HG03025 (cell line): Measurements from ENCODE around the gene BAHCC1.

Source experiments
- ATAC-seq: cut with Tn5 transposase; IDR thresholded peaks from one replicate; pipeline ENCODE4 v1.9.1; 2021; ENCODE audit warnings: mild to moderate bottlenecking, moderate library complexity; ENCODE audit not compliant: unreplicated experiment, low FRiP score

BAHCC1 gene

DNA sequence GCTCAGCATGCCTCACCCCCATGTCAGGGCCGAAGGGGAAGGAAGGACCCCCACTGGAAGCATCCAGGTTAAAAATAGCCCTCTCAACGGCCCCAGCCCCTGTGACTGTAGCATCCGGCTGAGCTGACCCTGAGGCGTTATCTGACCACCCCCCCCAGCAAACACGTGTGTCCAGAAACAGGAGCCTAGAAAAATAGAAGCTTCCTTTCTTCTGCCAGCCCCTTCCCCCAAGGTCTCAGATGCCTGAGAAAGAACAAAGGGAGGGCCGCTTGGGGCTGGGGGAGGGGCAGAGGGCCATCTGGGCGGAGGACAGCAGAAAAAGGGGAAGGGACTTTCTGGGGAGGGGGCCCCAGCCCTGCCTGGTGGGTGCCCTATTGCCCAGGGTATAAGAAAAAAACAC is 61.5 kb downstream of the BAHCC1 start:
- no peak for ATAC-seq

DNA sequence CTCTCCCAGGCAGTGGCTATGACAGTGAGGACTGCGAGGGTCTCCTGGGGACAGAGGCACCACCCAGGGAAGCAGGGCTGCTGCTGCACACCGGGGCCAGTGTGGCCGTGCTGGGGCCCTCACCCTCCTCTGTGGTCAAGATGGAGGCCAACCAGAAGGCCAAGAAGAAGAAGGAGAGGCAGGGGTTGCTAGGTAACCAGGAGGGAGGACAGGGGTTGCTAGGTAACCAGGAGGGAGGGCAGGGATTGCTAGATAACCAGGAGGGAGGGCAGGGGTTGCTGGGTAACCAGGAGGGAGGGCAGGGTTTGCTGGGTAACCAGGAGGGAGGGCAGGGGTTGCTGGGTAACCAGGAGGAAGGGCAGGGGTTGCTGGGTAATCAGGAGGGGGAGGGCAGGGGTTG is 62.1 kb downstream of the BAHCC1 start:
- no peak for ATAC-seq

DNA sequence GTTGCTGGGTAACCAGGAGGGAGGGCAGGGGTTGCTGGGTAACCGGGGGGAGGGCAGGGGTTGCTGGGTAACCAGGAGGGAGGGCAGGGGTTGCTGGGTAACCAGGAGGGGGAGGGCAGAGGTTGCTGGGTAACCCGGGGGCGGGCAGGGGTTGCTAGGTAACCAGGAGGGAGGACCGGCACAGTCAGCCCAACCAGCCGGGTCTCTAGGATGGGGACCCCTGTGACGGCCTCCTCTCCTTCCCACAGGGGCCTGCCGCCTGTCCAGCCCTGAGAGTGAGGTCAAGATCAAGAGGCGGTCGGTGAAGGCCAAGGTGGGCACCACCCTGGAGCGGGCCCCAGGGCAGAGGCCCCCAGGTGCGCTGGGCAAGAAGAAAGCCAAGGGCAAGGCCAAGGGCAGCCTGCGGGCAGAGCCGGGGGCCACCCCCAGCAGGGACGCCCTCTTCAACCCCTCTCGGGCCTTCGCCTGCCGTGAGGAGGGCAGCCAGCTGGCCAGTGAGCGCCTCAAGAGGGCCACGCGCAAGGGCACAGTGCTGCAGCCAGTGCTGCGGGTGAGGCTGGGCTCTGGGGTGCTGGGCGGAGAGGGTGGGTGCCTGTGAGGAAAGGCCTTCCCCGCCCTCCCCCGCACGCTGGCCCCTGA is 62.8 kb downstream of the BAHCC1 start:
- no peak for ATAC-seq

DNA sequence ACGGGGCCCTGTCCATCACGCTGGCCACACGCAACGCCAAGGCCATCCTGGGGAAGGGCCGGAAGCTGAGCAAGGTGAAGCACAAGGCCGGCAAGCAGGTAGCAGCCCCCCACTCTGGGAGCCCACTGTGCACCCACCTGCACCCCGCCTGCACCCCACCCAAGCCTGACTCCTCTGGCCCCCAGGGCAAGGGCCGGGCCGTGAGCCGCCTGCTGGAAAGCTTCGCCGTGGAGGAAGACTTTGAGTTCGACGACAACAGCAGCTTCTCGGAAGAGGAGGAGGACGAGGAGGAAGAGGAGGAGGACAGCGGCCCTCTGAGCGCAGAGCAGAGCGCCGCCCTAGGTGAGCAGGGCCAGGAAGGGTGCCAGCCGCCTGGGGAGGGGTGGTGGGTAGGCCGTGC is 63.4 kb downstream of the BAHCC1 start:
- ATAC-seq = no peak

DNA sequence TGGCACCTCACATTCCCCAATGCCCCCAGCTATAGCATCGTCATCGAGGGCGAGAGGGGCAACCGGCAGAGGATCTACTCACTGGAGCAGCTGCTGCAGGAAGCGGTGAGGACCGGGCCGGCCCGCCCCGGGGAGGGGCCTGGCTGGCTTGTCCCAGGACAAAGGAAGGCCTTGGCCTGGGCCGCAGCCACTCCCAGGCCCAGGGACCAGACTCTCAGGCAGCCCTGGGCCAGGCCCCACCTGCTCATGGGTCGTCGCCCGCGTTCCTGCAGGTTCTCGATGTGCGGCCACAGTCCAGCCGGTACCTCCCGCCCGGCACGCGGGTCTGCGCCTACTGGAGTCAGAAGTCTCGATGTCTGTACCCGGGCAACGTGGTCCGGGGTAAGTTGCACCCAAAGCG is 64.0 kb downstream of the BAHCC1 start:
- ATAC-seq = no peak

DNA sequence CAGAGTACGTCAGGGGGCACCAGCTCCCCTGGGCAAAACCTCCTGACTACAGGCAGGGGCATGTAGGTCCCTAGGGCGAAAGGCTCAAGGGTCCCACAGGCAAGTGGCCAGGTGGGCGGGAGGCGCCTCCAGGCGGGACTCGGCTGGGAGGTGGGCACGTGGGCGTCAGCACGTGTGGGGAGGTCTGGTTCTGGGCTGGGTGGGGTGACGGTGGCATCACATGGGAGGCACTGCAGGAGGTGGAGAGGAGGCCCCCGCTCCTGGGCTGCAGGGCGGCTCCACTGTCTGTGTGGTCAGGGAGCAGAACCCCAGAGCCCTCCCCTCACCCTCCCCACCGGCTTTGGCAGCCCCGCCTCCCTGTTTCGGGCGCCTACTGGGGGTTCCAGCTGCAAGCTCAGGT is 64.6 kb downstream of the BAHCC1 start:
- ATAC-seq = no peak

DNA sequence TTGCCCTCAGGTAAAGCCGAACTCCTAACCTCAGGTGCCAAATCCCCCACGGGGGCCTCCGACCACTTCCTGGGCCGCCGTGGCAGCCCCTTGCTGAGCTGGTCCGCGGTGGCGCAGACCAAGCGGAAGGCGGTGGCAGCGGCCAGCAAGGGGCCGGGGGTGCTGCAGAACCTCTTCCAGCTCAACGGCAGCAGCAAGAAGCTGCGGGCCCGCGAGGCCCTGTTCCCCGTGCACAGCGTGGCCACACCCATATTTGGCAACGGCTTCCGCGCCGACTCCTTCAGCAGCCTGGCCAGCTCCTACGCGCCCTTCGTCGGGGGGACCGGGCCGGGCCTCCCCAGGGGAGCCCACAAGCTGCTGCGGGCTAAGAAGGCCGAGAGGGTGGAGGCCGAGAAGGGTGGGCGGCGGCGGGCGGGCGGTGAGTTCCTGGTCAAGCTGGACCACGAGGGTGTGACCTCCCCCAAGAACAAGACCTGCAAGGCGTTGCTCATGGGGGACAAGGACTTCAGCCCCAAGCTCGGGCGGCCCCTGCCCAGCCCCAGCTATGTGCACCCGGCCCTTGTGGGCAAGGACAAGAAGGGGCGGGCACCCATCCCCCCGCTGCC is 65.7 kb downstream of the BAHCC1 start:
- ATAC-seq = no peak

DNA sequence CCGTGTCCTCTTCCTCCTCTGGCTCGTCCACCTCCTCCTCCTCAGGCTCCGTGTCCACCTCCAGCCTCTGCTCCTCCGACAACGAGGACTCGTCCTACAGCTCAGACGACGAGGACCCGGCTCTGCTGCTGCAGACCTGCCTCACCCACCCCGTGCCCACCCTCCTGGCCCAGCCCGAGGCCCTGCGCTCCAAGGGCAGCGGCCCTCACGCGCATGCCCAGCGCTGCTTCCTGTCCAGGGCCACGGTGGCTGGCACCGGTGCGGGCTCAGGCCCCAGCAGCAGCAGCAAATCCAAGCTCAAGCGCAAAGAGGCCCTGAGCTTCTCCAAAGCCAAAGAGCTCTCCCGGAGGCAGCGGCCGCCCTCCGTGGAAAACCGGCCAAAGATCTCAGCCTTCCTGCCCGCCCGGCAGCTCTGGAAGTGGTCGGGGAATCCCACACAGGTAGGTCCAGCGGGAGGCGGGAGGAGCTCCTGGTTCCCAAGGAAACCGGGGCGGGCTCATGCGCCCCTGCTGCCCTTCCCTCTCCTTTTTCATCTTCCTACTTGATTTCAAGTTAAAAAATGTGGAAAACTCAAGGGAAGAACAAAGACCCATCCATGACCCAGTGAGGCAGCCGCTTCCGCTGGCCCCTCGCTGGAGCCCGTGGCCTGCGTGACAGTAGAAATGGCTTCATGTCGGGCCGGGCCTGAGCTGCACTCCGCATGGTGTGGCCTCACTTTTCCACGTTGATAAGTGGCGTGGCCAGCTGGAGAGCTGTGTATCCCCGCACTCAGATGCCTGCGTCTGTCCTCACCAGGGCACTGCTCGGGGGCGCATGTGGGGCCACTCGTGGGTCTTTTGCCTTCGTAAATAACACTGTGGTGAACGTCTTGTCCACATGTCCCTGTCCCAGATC is 66.6 kb downstream of the BAHCC1 start:
- ATAC-seq = no peak

DNA sequence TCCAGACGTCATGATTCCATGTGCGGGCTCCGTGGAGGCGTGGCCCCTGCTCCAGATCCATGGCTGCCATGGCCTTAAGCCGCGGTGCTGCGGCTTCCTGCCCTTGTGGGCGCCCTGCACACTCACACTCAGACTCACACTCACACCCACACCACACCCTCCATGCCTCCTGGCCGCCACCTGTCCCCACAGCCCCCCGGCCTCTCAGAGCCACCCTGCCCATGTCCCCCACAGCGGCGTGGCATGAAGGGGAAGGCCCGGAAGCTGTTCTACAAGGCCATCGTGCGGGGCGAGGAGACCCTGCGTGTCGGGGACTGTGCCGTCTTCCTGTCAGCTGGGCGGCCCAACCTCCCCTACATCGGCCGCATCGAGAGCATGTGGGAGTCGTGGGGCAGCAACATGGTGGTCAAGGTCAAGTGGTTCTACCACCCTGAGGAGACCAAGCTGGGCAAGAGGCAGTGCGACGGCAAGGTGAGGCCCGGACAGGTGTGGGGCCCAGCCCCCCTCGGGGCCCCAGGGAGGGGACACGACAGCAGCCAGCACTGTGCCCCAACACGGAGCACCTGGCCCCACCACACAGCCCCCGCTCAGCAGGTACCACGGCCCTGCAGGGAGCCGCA is 67.4 kb downstream of the BAHCC1 start:
- ATAC-seq = no peak

DNA sequence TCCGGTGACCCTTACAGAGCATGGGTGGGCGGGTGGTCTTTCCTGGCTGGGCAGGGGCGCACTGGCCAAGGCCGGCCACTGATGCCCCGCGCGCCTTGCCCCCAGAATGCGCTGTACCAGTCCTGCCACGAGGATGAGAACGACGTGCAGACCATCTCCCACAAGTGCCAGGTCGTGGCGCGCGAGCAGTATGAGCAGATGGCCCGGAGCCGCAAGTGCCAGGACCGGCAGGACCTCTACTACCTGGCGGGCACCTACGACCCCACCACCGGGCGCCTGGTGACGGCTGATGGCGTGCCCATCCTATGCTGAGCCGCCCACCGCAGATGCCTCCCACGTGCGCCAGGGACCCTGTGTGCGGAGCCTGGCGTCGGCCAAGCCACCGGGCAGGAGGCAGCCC is 68.2 kb downstream of the BAHCC1 start:
- ATAC-seq = no peak

DNA sequence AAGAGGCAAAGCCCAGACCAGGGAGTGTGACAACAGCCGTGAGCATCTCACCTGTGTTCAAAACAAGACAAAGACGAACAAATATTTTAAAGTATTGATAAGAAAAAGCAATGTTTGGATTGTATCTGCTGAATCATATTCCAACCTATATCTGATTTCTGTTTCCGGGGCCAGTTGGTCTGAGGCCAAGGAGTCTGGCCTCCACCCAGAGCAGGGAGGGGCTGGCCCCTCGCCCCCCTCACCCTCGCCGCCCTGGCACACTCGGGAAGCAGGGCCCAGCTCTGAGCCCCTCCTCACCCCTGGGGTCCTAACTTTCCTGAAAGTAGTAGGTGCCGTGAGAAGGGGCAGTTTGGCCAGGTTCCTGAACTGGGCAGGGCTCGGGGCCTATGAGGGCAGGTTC is 69.3 kb downstream of the BAHCC1 start:
- no peak for ATAC-seq

DNA sequence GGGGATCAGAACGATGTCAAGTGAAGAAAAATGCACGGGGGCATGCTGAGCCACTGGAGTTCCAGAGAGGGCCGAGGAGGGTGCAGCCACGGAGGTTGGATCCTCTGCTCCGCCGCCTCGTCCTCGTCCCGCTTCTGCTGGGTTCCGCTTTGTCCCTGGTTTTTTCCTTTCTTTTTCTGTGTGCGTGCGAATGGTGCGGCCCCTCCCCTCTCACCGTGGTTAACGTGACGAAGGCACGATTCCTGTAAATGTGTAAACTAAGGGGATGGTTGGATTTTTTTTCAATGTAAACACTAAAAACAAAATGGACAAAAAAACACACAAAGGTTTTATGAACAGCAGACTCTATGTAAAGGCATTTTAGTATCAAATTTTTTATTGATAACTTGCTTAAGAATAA is 70.7 kb downstream of the BAHCC1 start:
- ATAC-seq = no peak

DNA sequence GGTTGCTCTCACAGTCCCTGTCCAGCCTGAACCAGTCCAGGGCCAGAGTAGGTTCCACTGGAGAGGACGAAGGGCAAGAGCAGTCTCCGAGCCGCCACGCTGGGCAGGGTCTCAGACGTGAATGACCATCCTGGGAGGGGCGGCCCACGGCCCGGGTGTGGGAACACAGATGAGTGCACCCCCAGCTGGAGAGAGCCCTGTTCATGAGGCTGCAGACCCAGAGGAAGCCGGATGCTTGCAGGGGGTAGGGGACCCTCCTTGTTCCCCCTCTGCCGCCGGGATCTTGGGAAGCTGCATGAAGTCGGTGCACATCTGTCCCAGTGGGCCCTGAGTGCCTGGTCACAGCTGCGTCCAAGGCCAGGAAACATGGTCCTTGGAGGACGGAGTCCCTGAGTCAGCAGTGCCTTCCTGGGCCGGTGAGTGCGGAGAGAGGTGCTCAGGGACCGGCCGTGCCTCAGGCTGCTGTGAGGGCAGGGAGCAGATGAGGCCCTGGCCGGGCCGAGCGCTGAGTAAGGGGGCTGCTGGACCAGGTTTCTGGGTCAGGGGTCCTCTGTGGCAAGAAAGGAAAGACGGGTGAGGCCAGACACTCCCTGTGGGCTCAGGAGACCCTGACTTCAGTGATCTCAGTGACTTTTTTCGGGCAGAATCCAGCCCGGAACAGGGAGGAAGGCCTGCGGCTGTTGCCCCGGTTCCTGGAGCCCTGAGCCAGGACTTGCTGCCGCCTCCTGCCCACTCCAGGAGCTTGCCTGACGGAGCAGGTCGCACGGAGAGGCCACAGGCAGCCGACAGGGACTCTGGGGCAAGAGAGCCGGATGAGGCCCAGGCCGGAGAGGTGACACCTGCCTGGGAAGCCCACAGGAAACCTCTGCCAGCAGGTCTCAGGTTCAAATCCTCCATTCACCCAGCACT is 71.6 kb downstream of the BAHCC1 start:
- no peak for ATAC-seq

DNA sequence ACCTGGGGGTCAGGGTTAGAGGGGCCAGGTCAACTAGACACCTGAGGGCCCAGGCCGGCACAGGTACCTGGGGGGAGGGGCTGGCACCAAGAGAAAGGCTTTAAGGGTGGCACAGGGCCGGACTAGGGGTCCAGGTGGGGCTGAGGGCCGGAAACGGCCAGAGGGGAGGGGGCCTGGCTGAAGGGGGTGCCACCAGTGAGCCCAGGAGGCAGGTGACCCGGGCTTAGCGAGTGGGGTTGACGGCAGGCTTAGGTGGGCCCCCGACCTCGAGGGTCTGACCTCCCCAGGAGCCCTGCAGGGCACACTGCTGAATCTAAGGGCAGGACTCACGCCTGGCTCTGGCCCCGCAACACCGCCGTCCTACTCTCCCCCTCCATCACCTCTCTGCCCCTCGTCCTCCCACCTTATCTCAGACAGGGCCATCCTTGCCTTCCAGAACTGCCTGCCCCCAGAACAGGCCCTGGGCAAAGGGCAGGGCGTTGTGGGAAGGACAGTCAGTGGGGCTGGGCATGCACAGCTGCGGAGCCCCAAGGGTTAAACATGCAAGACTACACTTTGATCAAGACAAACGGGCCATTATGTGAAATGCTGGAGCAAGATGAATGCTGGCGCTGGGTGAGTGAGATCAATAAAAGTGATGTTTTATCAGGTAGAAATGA is 73.0 kb downstream of the BAHCC1 start:
- ATAC-seq = no peak

DNA sequence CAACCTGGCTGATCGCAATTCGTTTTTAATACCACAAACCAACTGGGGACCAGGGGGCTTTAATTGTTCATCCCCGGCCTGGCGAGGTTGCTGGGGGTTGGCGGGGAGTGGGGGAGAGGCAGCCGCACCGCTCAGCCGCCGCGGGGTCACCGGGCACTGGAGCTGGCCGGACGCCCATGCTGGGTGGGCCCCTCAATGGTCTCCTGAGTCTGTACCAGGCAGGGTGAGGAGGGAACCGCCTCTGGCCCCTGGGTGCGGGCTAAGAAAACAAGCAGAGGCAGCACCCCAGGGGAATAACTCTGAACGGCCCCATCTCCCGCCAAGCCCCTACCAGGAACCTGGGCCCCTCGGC is 73.5 kb downstream of the BAHCC1 start:
- no peak for ATAC-seq

DNA sequence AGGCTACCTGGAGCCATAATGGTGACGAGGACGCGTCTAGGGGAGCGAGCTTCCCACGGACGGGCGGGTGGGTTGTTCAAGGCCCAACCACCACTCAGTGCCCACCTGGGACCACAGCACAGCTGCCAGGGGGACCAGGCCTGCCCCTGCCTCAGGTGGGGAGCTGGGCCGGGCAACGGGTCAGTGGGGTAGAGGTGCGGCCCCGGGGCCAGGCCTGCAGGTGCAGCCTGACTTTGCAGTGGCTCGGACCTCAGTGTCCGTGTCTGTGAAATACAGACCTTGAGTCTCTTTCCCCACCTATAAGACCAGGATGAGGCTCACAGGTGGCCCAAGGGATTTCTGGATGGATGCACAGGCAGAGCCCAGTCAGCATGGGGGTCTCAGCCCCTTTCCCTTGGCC is 74.0 kb downstream of the BAHCC1 start:
- ATAC-seq = no peak

DNA sequence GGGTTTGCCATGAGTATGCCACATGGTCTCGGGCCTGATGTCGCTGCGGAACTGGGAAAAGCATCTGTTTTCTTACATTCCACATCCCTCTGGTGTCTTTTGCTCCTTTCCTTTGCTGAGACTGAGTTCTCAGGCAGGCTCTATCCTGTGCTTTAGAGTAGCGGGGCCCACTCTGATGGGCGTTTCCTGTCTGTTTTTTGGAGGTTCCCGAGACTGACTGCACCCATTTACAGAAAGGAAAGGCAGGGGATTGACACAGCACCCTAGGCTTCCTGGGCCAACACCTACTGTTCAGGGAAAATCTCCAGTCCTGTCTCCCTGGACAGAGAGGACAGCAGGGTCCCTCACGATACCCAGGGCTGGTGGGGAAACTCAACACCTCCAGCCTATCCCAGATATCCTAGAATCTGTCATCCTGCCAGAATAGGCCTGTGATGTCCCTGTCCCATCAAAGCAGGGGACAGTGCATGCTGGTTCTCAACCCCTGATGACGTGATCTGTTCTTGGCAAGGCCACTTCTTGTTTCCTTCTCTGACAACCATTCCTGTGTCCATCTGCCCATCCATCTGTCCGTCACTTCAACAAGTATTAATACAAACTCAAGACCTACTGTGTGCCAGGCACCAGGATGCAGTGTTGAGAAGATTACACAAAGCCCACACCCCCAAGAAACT is 75.2 kb downstream of the BAHCC1 start:
- ATAC-seq = no peak

DNA sequence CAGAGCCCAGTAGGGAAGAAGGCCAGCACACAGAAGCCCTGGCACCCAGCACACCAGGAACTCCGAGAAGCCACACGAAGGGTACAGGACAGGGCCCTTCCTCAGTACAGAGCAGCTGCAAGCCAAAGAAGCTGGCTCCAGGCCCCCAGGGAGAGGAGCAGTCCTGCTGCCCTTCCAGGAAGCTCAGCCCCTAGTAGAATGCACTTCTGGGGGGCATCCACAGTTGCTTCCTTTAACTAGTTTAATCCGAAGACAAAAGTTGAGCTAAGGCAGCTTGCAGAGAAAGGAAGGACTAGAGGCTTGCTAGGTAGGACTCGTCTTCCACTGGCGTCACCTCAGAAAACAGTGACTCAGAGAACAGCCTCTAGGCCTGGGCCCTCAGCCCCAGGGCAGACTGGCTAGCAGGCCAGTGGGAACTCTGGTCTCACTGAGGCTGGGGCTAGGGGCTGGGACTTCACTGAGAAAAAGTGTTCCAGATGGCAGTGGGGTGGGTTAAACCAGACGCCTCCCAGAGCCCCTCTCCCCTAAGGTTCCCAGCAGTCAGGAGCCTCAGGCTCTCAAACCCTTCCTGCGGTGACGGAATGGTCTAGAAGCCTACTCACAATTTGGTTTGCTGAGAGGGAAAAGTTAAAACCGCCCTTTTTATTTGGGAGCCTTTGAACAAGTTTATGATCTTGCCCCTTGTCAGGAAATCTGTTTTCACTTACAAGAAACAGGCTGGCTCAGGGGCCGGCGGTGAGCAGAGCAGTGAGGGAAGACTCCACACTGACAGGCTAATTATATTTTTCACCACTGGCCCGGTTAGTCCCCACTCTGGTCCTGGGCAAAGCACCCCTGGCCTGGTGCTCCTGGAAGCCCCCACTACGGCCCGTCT is 75.9 kb downstream of the BAHCC1 start:
- ATAC-seq = no peak
